Testis (tissue), 2 donors: Measurements from ENCODE around the gene ADAM12.

ENCODE experiments used
- POLR2A ChIP-seq: fragments of 450-650 bp; IDR thresholded peaks from one replicate; pipeline ENCODE4 v1.6.1; 2017; ENCODE audit warnings: antibody characterized with exemption, mild to moderate bottlenecking, moderate library complexity
- TF ChIP-seq, protein P1 (sequence below), 3 experiments: fragments of 450-650 bp in 2 of 3; fragments of 200-600 bp in 1 of 3; sonication (generic) in 1 of 3; IDR thresholded peaks; one replicate each; pipeline ENCODE4 v1.5.1; 2016 to 2019; ENCODE audit warnings: antibody characterized with exemption in 3 of 3, mild to moderate bottlenecking in 2 of 3, moderate library complexity in 1 of 3

DNA sequence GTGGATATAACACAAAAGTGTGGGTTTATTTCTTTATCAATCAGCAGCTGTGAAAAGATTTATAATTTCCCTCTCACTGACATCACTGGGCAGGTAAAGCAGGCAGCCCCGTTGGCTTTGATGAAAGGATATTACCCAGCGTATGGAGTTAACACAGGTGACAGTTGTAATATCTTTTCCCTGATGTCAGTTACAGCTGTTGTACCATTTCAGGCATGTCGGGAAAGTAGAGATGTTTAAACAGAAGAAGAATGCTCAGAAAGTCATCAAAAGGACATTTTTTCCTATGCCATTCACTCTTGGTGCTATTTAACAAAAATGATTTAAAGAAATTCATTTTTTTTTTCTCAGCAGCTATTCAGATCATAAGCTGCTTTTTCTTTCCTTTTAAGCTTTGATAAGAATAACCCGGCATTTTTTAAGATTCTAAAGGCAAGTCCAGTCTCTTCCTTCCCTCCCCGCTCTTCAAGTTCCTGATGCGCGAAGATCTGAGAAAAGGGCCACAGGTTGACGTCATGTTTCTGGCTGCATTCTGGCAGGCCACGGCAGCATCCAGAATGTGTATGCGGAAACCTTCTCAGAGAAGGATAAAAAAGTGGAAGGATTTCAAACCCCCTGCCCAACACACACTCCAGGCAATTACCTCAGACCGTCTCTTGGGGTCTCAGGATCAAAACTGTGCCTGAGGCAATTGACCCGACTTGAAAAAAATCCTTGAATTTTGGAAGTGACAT lies 32.5 kb upstream of the ADAM12 start:
- TF ChIP-seq, protein P1, sequence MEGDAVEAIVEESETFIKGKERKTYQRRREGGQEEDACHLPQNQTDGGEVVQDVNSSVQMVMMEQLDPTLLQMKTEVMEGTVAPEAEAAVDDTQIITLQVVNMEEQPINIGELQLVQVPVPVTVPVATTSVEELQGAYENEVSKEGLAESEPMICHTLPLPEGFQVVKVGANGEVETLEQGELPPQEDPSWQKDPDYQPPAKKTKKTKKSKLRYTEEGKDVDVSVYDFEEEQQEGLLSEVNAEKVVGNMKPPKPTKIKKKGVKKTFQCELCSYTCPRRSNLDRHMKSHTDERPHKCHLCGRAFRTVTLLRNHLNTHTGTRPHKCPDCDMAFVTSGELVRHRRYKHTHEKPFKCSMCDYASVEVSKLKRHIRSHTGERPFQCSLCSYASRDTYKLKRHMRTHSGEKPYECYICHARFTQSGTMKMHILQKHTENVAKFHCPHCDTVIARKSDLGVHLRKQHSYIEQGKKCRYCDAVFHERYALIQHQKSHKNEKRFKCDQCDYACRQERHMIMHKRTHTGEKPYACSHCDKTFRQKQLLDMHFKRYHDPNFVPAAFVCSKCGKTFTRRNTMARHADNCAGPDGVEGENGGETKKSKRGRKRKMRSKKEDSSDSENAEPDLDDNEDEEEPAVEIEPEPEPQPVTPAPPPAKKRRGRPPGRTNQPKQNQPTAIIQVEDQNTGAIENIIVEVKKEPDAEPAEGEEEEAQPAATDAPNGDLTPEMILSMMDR (IDR thresholded peaks at IDR 0.05) = no peak
- TF ChIP-seq POLR2A = no peak
